Frontal cortex (tissue), 4 donors: ENCODE results near the gene MYOM1. TPM values are rescaled to one million over a fixed set of nuclear protein-coding genes. Genes with fewer than 3 reads are reported as not detected.
A peak's percentile ranks its signal among the peaks of the same experiment; 100 is the strongest.
"Not testable (repeated sequence)": the region's sequence is repeated elsewhere in the genome, so short reads cannot be mapped to it uniquely, and the experiment has no call there.

Experiments
- DNase-seq, 2 donors: peaks; one replicate each; pipeline ENCODE4 v3.0.0; 2012; ENCODE audit warnings: low spot score in 2 of 2
- FAIRE-seq: peaks from 2 replicates; lab custom pipeline; 2012; peaks lifted over from hg19 to GRCh38; lab: Jason Lieb, UNC
- total RNA-seq: library from RNA; depleted of rRNA; stranded (reverse); fragments of >200 nt; gene quantifications from one replicate; pipeline ENCODE4 v1.2.3, GENCODE V29; 2014
- donor health status: control.
- donor health status: control.
- donor health status: control.

MYOM1 gene
- total RNA-seq, 1 donor from 2014 or later, result 0.82 TPM

- FAIRE-seq (no peak), DNase-seq (no peak)
Observed at GRCh38 chr18:3067165-3067661, 152.6 kb downstream of the MYOM1 start.

- DNase-seq, result no peak
- FAIRE-seq, result no peak
Observed at GRCh38 chr18:3066341-3067110, 153.2 kb downstream of the MYOM1 start.

GRCh38 chr18:3063766-3064165, 156.0 kb downstream of the MYOM1 start:
- FAIRE-seq, DNase-seq: not testable (repeated sequence)

GRCh38 chr18:3062798-3063680, 156.7 kb downstream of the MYOM1 start:
- peak in 1 of 2 donors; percentile 39 for DNase-seq
- FAIRE-seq, result no peak

GRCh38 chr18:3061581-3062312, 158.0 kb downstream of the MYOM1 start:
- no peak for FAIRE-seq
- no peak for DNase-seq

- FAIRE-seq (no peak), DNase-seq (no peak)
Observed at GRCh38 chr18:3060667-3061580, 158.8 kb downstream of the MYOM1 start.

GRCh38 chr18:3059272-3059671, 160.5 kb downstream of the MYOM1 start:
- DNase-seq (no peak), FAIRE-seq (no peak)

GRCh38 chr18:3058328-3059191, 161.2 kb downstream of the MYOM1 start:
- FAIRE-seq, result no peak
- DNase-seq, result no peak

GRCh38 chr18:3057526-3057925, 162.2 kb downstream of the MYOM1 start:
- FAIRE-seq (no peak), DNase-seq (no peak)

- FAIRE-seq, result no peak
- DNase-seq, result no peak
Observed at GRCh38 chr18:3056311-3056710, 163.5 kb downstream of the MYOM1 start.

GRCh38 chr18:3055816-3056215, 164.0 kb downstream of the MYOM1 start:
- no peak for FAIRE-seq
- DNase-seq, result no peak

GRCh38 chr18:3055186-3055728, 164.5 kb downstream of the MYOM1 start:
- DNase-seq (no peak), FAIRE-seq (no peak)

GRCh38 chr18:3054780-3055179, 165.0 kb downstream of the MYOM1 start:
- FAIRE-seq, result no peak
- DNase-seq, result no peak

GRCh38 chr18:3054214-3054613, 165.6 kb downstream of the MYOM1 start:
- no peak for FAIRE-seq
- DNase-seq, result no peak

GRCh38 chr18:3053081-3053480, 166.7 kb downstream of the MYOM1 start:
- no peak for FAIRE-seq
- DNase-seq, result no peak

GRCh38 chr18:3052411-3052758, 167.4 kb downstream of the MYOM1 start:
- no peak for DNase-seq
- no peak for FAIRE-seq

- no peak for DNase-seq
- no peak for FAIRE-seq
Observed at GRCh38 chr18:3051718-3052410, 167.9 kb downstream of the MYOM1 start.
